H1 (cell line): ENCODE data around the gene PLCB2. TPM values are rescaled to one million over a fixed set of nuclear protein-coding genes. Genes with fewer than 3 reads are reported as not detected.

Experiments
- RXRA ChIP-seq: IDR thresholded peaks from 2 replicates; pipeline ENCODE4 v1.6.1; 2011; ENCODE audit warnings: low read depth, mild to moderate bottlenecking, low read length, moderate library complexity; ENCODE audit not compliant: insufficient read depth
- polyA plus RNA-seq, 7 experiments: library from polyadenylated mRNA; depleted of rRNA in 3 of 7; stranded (reverse) in 5 of 7; unstranded in 2 of 7; fragments of >200 nt in 5 of 7; fragments of 200-250 nt in 2 of 7; gene quantifications; 1 replicate in 5 of 7; 2 replicates in 1 of 7; 4 replicates in 1 of 7; pipeline versions ENCODE4 v1.2.1 to v1.2.3, GENCODE V29; 2011 to 2013; ENCODE audit warnings: missing spikeins in 2 of 7, mixed read lengths in 2 of 7
- total RNA-seq: library from RNA; stranded (reverse); fragmentation: NEBNext Ultra II Directional; extraction: Animal tissue kit (Norgen Biotek cat#: 25700); gene quantifications from 2 replicates; pipeline ENCODE4 v1.2.1, GENCODE V29; 2021

Gene PLCB2
- total and polyA plus RNA-seq, 2 of the 8 experiments (the other 6 are each of a cell fraction or from before 2014, with no cell fraction given): 7.2 to 8.4 TPM

DNA sequence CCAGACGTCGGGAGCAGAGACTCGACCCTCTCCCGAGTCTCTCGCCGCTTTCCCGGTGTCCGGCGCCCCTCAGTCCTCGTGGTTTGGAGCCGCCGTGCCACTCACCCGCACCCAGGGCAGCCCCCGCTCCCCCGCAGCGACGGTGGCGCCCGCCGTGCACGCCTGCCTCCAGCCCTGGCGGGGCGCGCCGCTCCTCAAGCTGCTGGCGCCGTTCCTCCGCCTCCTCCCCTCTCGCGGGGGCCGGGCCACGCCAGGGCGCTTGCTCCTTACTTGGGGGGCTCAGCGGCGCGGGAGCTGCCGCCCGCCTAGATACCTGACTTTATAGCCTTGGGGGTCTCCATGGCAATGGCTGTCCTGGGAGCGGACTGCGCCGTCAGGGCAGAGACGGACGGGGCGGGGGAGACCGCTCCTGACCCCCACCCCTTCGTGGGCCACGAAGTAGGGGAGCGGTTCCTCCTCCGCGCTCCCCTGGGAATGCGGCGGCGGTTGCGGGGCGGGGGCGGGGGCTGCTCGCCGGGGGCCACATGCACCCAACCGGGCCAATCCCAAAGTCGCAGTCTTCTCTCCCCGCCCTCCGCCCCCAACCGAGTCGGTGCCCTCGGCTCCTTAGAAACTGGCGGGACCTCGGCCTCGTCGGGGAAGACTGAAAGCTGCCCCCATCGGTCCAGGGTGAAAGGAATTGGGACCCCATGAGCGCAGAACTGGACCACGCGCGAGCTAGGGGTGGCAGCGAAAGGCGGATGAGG lies 24.7 kb downstream of the PLCB2 start, which contains the start of gene ANKRD63 (continued):
- TF ChIP-seq RXRA: no peak
